GM19025 (cell line): Measurements from ENCODE around the gene ATP5F1A.
"Not testable (repeated sequence)": the region's sequence is repeated elsewhere in the genome, so short reads cannot be mapped to it uniquely, and the experiment has no call there.

ENCODE experiments used
- ATAC-seq: cut with Tn5 transposase; IDR thresholded peaks from one replicate; pipeline ENCODE4 v1.9.1; 2021; ENCODE audit warnings: mild to moderate bottlenecking, low read depth, moderate library complexity; ENCODE audit not compliant: unreplicated experiment

Gene ATP5F1A

GRCh38 chr18:46048641-46049040, 49.5 kb downstream of the ATP5F1A start:
- no peak for ATAC-seq

DNA sequence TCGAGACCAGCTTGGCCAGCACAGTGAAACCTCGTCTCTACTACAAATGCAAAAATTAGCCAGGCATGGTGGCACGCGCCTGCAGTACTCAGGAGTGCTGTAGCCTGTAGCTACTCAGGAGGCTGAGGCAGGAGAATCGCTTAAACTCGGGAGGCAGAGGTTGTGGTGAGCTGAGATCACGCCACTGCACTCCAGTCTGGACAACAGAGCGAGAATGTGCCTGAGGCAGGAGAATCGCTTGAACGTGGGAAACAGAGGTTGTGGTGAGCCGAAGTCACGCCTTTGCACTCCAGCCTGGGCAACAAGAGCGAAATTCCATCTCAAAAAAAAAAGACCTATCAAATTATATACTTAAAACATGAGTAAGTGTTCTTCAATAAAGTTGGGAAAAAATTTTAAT, 50.7 kb downstream of the ATP5F1A start:
- not testable (repeated sequence) for ATAC-seq

- no peak for ATAC-seq
Observed at GRCh38 chr18:46046688-46047087, 51.4 kb downstream of the ATP5F1A start.

GRCh38 chr18:46046126-46046525, 52.0 kb downstream of the ATP5F1A start:
- ATAC-seq, result no peak

DNA sequence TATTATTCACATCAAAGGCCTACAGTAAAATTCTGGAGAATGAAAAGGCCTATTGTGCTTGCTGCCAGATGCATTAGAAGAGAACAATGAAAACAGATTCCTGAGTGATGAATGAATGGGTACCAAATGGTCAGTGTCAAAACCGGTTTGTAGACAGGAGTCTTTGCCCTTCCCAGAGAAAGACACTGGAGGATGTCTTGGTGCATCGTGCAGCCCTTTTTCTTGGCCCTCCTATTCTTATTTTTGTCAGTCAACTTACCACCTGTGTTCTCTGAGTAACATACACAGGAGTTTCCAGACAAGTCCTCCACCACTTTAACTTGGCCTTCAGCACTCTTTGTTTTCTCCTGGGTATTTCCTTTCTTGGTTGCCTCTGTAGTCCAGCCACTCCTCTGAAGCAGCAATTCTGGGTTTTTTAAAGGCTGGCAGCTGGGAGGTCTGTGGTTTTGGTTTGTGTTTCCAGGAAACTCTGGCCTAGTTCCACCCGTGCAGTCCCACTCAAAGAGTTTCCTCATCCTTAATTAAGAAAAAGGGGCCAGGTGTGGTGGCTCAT, 55.4 kb downstream of the ATP5F1A start:
- no peak for ATAC-seq

GRCh38 chr18:46040747-46041104, 57.4 kb downstream of the ATP5F1A start:
- ATAC-seq, result no peak

DNA sequence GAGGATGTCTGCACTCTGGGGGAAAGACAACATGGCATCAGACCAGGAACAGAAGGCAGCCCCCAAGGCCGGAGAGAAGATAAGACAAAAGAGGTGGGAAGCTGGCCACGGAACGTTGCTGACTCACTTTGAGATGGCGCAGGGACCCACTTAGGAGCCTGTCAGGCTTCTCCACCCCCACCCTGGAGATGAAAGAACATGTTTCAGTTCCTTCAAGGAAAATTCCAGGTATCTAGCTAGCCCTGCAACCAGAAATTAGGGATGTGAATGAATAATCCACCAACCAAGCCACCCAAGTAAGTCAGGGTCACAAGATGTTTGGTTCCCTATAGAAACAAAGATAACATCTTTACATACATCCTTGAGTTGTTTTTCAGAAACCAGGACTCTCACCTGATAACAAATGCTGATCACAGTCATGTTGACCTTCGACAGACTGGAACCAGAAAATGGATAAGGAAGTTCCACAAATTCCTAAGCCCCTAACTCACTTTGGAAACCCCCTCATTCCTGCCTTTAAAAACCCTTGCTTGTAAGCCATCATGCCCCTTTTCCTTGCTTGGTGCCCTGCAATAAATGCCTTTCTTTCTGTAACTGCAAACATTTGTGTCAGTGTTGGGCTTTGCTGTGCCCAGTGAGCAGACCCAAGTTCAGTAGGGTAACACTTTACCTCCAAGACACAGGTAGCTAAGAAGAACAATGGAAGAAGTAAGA, 57.9 kb downstream of the ATP5F1A start:
- no peak for ATAC-seq

DNA sequence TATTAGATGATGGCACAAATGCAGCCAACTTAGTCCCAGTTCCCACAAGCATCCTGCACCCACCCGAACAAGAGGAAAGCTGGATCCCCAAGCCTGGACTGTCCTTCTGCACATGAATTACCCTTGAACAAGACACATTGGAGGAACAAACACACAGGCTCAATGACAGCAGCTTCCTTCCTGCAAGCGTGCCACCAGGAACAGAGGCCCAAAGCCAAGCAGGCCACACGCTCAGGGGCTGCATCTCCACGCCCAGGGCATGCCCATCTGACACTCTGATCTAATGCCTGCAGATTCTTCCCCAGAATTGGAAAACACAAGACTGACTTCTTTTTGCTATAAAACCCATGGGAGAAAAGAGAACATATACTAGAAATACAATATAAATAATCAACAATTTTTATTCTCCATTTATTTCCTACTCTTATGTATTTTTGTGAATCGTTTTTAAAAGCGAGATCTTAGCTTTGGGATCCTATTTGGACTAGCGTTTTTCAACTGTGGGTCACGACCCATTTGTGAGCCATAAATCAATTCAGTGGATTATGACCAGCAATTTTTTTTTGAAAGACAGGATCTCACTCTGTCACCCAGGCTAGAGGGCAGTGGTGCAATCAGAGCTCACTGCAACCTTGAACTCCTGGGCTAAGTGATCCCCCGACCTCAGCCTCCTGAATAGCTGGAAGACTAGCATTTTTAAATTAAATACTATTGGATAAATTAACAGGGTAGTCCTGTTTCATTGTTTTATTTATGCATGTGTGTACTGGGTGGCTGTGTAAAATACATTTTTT, 60.4 kb downstream of the ATP5F1A start:
- ATAC-seq, result no peak

DNA sequence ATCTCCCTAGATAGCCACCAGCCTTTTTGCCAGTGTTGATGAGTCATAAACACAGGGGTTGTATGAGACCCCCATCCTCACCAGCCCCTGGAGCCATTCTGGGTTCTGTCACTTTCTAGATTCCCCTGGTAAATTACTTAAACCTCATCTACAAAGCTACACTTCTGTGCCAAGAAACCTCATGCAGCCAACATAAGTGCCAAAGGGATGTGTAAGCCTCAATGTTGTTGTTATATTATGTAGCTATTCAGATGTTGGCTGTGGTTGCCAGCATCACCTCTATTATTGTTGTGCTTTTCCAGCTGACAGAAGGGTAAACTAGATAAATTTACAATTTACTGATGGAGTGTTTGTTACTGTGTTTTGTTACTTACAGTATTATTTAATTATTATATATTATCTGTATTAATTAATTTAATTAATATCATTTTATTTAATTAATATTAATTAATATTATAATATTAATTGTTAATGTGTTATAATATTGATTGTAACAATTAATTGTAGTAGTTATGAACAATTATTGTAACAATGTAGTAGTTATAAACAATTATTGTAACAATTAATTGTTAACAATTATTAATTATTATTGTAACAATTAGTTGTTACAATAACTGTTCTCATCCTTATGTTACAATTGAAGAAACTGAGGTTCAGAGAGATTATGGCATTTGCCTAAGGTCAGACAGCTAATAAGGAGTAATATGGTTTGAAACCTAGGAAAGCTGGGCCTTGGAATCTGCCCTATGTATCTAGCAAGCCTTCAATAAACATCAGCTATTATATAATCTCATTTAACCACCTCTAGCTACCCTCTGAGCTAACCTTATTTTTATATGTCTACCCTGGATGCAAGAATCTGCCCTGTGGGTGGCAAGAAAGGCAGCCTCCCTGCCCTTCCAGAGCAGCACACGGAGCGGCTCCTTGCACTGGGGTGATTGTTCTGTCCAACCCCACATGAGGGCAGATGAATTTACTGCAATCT, 62.1 kb downstream of the ATP5F1A start:
- ATAC-seq, result no peak

DNA sequence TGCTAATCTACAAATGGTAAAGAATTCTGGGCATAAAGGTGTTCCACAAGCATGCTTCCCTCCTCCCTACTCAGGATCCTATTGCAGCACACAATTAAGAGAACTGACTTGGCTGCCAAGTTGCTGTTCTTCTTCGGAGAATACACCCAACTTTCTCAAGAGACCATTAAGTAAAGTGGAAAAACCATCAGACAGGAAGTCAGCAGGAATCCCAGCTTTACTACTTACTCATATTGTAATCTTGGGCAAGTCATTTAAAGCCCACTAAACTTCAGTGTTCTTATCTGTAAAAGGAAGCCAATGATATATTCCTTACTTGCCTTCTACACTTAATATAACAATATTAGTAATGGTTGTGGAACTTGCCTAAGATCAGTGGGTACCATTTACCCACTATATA, 63.9 kb downstream of the ATP5F1A start:
- no peak for ATAC-seq

DNA sequence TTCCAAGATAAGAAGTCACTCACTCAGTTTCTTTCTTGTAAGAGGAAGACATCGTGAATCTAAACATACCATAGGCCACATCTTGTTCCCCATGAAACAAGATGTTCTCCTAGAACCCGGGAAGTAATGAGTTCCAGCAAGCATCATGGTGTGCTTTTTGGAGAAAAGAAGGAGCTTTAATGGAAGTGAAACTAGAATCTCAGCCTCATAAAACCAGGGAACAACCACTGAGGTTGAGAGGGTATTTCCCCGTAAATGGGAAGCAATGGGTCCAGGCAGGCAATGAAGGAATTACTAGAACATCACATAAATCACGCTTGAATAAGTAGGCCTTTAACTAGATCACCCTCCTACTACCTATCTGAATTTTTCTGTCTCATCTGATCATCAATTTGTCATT, 66.4 kb downstream of the ATP5F1A start:
- ATAC-seq, result no peak
